ENCODE data around the gene TRAK1. TPM values are rescaled to one million over a fixed set of nuclear protein-coding genes. Genes with fewer than 3 reads are reported as not detected.

Gene TRAK1
- total RNA-seq, 3 donors from 2014 or later: 29.0 to 53.7 (median 40.6) TPM

DNA sequence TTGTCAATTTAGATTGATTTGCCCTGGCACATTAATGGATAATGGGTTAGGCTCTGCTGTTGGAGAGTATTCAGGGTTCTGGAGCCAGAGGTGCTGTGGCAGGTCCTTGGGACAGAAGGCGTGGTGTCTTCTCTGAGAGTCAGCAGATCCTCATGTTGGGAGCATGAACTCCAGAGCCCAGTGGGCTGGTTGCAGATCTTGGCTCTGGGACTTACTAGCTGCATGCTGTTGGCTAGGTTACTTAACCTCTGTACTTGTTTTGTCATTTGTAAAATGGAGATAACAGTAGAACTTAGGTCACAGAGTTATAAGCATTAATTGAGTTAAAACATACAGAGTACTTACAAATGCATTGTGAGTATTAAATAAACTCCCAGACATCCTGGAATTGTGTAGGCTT is 97.2 kb downstream of the TRAK1 start:
- no peaks in the 10 kb centered on the region for H3K27me3 ChIP-seq
- no peak for DNase-seq (ENCODE audit: low spot score in 2 of 2)
- TF ChIP-seq POLR2AphosphoS5 (IDR thresholded peaks at IDR 0.05): no peak
- TF ChIP-seq POLR2A (IDR thresholded peaks at IDR 0.05): no peak
- TF ChIP-seq, protein P1, sequence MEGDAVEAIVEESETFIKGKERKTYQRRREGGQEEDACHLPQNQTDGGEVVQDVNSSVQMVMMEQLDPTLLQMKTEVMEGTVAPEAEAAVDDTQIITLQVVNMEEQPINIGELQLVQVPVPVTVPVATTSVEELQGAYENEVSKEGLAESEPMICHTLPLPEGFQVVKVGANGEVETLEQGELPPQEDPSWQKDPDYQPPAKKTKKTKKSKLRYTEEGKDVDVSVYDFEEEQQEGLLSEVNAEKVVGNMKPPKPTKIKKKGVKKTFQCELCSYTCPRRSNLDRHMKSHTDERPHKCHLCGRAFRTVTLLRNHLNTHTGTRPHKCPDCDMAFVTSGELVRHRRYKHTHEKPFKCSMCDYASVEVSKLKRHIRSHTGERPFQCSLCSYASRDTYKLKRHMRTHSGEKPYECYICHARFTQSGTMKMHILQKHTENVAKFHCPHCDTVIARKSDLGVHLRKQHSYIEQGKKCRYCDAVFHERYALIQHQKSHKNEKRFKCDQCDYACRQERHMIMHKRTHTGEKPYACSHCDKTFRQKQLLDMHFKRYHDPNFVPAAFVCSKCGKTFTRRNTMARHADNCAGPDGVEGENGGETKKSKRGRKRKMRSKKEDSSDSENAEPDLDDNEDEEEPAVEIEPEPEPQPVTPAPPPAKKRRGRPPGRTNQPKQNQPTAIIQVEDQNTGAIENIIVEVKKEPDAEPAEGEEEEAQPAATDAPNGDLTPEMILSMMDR (IDR thresholded peaks at IDR 0.05): no peak
- intact Hi-C loops (cut with DNase I; ENCODE audit: low total_unique reads): no loop called here
- H3K36me3 ChIP-seq: no peaks in the 10 kb centered on the region
- no peak overlapping the region for H3K4me3 ChIP-seq
- peaks cover 0 to 6% of the 10 kb centered on the region in 2 donors for H3K4me1 ChIP-seq
- peak overlapping the region in 1 of 2 donors; percentile 12 for H3K27ac ChIP-seq
- no peaks in the 10 kb centered on the region for H3K9me3 ChIP-seq

DNA sequence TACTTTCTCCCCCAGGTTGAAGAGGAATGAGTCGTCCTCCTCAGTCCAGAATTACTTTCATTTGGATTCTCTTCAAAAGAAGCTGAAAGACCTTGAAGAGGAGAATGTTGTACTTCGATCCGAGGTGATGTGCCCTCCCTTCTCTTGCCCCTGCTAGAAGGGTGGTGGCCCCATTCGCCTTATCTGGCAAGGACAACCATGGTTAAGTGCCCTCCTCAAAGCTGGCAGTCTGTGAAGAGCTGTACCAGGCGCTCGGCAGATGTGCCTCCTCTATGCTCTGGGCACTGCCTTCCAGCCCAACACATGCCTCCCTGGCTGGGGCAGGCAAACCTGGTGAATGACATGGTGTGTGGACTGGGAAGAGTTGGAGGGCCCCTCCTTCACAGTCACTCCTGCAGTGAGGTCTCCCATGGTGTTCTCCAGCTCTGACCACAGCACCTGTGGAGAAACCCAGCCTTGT is 97.9 kb downstream of the TRAK1 start:
- TF ChIP-seq, protein P1 (IDR thresholded peaks at IDR 0.05): no peak
- TF ChIP-seq POLR2AphosphoS5 (IDR thresholded peaks at IDR 0.05) (no peak), POLR2A (IDR thresholded peaks at IDR 0.05) (no peak)
- no peak for DNase-seq (ENCODE audit: low spot score in 2 of 2)
- Histone ChIP-seq H3K27ac (peak overlapping the region in 1 of 2 donors; percentile 19), H3K27me3 (no peaks in the 10 kb centered on the region), H3K4me3 (no peak overlapping the region), H3K4me1 (peaks cover 0 to 6% of the 10 kb centered on the region in 2 donors), H3K36me3 (no peaks in the 10 kb centered on the region), H3K9me3 (no peaks in the 10 kb centered on the region)
- intact Hi-C loops (cut with DNase I; ENCODE audit: low total_unique reads): no loop called here

DNA sequence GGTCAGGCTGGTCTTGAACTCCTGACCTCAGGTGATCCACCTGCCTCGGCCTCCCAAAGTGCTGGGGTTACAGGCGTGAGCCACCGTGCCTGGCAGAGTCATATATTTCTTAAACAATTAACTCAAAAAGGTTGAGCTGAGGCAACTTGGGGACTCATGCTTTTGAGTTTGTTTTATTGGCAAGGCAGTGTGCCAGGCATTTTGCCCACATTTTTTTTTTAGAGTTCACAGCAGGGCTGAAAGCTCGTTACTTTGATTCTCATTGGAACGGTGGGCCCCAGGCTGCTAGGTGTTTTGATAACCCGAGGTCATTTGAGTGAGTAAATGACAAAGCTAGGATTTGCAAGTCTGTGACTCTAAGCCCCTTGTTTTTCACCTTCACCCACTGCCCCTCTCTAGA is 98.6 kb downstream of the TRAK1 start:
- Histone ChIP-seq H3K9me3 (no peaks in the 10 kb centered on the region), H3K4me3 (no peak overlapping the region), H3K36me3 (no peaks in the 10 kb centered on the region), H3K27me3 (no peaks in the 10 kb centered on the region), H3K4me1 (no peaks in the 10 kb centered on the region), H3K27ac (no peak overlapping the region)
- intact Hi-C loops (cut with DNase I; ENCODE audit: low total_unique reads): loop anchor here (5.0 kb wide), 1 partner anchor 72 kb away; no protein-coding TSS in a partner anchor
- TF ChIP-seq POLR2AphosphoS5 (IDR thresholded peaks at IDR 0.05) (no peak), POLR2A (IDR thresholded peaks at IDR 0.05) (no peak)
- TF ChIP-seq, protein P1 (IDR thresholded peaks at IDR 0.05): no peak
- no peak for DNase-seq (ENCODE audit: low spot score in 2 of 2)

DNA sequence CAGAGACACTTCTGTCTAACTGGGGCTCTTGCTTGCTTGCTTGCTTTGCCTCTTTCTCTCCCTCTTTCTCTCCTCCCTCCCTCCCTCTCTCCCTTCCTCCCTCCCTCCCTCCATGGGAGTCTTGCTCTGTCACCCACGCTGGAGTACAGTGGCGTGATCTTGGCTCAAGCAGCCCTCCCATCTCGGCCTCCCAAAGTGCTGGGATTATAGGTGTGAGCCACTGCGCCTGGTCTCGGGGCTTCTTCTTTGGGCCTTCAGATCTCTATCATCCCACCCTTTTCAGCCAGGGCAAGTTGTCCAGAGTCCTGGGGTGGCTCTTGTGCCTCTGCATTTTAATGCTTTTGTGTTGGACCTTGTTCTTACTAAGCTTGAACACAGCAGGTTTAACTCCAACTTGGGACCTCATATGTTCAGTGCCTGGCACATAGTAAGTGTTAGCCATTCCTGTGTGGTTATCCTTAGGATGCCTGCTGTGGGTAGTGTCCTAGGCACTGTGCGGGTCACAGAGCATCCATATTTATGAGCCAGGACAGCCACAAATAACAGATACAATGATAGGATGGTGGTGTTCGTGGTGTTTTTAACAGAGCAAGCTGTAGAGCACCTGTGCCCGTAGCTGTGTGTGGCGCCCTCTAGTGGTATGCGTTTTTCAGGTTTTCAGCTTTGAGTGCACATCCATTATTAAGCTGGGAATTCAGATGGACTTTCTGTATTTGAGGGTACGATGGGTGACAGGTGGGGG is 99.7 kb downstream of the TRAK1 start:
- no peaks in the 10 kb centered on the region for H3K4me1 ChIP-seq
- H3K36me3 ChIP-seq: no peaks in the 10 kb centered on the region
- H3K9me3 ChIP-seq: no peaks in the 10 kb centered on the region
- peak overlapping the region in 1 of 2 donors; percentile 21 for H3K27ac ChIP-seq
- TF ChIP-seq, protein P1 (IDR thresholded peaks at IDR 0.05): peak; percentile 72 to 86 (median 82)
- no peak for TF ChIP-seq POLR2AphosphoS5 (IDR thresholded peaks at IDR 0.05)
- H3K4me3 ChIP-seq: no peak overlapping the region
- peak; percentile 48 to 65 for DNase-seq (ENCODE audit: low spot score in 2 of 2)
- intact Hi-C loops (cut with DNase I; ENCODE audit: low total_unique reads): loop anchor here (5.0 kb wide), 1 partner anchor 74 kb away; no protein-coding TSS in a partner anchor
- H3K27me3 ChIP-seq: no peaks in the 10 kb centered on the region

DNA sequence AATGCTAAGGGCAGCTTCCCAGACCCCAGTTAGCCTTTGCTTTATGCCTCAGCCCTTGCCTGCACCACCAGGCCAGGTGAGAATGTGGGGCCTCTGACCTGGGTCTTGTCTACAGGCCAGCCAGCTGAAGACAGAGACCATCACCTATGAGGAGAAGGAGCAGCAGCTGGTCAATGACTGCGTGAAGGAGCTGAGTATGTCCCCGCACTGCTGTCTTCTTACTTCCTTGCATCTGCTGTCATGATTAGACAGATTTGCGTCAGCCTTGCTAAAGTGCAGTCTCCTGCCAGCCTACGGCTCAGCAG is 100.2 kb downstream of the TRAK1 start:
- DNase-seq (ENCODE audit: low spot score in 2 of 2): no peak
- H3K9me3 ChIP-seq: no peaks in the 10 kb centered on the region
- H3K4me3 ChIP-seq: no peak overlapping the region
- H3K27me3 ChIP-seq: no peaks in the 10 kb centered on the region
- no peaks in the 10 kb centered on the region for H3K36me3 ChIP-seq
- intact Hi-C loops (cut with DNase I; ENCODE audit: low total_unique reads): loop anchor here (5.0 kb wide), 1 partner anchor 74 kb away; no protein-coding TSS in a partner anchor
- H3K4me1 ChIP-seq: no peaks in the 10 kb centered on the region
- no peak for TF ChIP-seq POLR2A (IDR thresholded peaks at IDR 0.05)
- TF ChIP-seq, protein P1 (IDR thresholded peaks at IDR 0.05): peak in 1 of 3 donors; percentile 14
- no peak overlapping the region for H3K27ac ChIP-seq

Measured in breast epithelium (tissue), 4 donors.